ENCODE data around the gene ABCA2. TPM values are rescaled to one million over a fixed set of nuclear protein-coding genes. Genes with fewer than 3 reads are reported as not detected.

Gene ABCA2
- total RNA-seq, 1 donor from 2014 or later = 26.4 TPM

DNA sequence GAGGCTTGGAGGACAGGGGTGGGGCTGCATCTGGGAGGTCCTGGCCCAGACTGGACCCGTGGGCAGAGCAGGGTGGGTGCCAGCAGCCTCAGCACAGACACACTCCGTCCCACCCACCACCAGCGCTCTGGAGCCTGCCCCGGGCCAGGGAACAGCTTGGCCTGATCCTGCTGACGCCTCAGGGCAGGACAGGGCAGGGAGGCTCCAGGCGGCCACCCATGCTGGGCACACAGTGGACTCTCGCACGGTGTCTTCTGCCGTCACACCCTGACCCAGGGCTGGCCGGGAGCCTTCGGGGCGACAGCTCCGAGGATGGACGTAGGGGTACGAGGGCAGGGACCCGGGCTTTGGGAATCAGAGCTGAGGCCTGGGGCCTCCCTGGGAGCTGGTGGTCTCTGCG lies 58.9 kb downstream of the ABCA2 start:
- Mint-ChIP-seq H3K27ac (no peak overlapping the region), H3K36me3 (ENCODE audit: insufficient read depth) (no peaks in the 10 kb centered on the region), H3K4me1 (ENCODE audit: low read depth) (peaks cover 3% of the 10 kb centered on the region), H3K27me3 (peaks cover 12% of the 10 kb centered on the region), H3K9me3 (ENCODE audit: low read depth) (no peaks in the 10 kb centered on the region), H3K4me3 (ENCODE audit: low read depth) (no peak overlapping the region)
- DNase-seq (ENCODE audit: low spot score, unreplicated experiment) = no peak
- TF ChIP-seq, protein P1, sequence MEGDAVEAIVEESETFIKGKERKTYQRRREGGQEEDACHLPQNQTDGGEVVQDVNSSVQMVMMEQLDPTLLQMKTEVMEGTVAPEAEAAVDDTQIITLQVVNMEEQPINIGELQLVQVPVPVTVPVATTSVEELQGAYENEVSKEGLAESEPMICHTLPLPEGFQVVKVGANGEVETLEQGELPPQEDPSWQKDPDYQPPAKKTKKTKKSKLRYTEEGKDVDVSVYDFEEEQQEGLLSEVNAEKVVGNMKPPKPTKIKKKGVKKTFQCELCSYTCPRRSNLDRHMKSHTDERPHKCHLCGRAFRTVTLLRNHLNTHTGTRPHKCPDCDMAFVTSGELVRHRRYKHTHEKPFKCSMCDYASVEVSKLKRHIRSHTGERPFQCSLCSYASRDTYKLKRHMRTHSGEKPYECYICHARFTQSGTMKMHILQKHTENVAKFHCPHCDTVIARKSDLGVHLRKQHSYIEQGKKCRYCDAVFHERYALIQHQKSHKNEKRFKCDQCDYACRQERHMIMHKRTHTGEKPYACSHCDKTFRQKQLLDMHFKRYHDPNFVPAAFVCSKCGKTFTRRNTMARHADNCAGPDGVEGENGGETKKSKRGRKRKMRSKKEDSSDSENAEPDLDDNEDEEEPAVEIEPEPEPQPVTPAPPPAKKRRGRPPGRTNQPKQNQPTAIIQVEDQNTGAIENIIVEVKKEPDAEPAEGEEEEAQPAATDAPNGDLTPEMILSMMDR (IDR thresholded peaks at IDR 0.05; ENCODE audit: unreplicated experiment) = no peak

DNA sequence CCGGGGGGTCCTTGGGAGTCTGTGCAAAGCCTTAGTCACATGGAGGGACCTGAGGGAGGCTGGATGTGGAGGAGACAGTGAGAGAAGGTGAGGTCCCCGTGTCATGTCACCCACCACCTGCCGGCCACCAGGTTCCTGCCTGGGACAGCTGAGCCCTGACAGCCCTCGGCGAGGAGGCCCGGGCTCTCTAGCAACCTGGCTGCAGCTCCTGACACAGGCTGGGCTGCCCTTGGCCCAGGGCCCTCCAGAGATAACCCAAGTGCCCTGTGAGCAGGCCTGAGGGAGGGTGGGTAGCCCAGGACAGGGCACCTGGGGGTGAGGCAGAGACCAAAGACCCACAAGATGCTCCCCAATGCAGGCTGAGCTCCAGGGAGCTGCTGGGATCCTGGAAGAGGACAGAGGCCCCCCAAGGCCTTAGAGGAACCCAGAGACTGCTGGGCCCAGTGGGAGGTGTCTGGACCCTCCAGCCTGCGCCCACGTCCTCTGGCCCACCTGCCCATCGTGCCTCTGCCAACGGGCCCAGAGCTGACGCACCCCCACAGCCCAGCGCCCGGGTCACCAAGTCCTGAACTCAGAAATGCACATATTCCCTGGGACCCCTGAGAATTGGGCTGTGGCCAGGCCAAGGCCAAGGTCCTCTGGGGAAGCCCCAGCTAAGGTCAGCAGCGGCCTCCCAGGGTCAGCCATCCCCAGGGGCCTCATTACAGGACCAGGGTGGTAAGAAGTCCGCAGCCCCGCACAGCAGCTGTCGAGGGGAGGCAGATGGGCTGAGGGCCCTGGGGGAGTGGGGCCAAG lies 59.5 kb downstream of the ABCA2 start:
- Mint-ChIP-seq H3K27me3 (peaks cover 12% of the 10 kb centered on the region), H3K4me3 (ENCODE audit: low read depth) (no peak overlapping the region), H3K36me3 (ENCODE audit: insufficient read depth) (no peaks in the 10 kb centered on the region), H3K4me1 (ENCODE audit: low read depth) (peaks cover 3% of the 10 kb centered on the region), H3K9me3 (ENCODE audit: low read depth) (no peaks in the 10 kb centered on the region), H3K27ac (no peak overlapping the region)
- no peak for DNase-seq (ENCODE audit: low spot score, unreplicated experiment)
- TF ChIP-seq, protein P1 (IDR thresholded peaks at IDR 0.05; ENCODE audit: unreplicated experiment) = no peak

DNA sequence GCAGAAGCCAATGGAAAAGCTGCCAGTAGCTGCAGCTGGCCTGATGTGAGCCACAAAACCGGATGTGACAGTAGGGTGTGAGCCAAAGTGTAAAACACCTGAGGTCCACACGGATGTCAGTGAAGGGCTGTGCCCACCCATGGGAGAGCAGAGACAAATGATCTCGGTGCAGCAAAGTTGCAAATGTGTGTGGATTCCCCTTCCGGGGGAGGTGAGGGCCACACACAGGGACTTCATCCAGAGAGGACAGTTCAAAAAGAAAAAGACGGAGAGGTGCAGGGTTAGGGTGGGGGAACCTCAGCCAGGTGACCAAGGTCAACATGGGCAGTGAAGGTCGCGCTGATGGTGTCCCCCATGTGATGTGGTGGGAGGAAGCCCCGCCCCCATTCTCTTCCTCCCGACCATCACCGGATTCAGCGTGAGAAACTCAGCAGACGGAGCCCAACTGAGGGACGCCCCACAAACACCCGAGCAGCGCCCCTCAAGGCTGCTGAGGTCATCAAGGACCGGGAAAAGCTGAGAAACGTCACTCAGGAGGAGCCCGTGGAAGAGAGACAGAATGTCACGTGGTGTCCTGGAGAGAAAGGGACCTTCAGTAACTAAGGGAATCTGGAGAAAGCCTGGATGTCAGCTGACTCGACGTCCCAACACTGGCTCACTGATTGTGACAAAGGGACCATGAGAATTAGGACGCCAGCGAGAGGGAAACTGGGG lies 62.1 kb downstream of the ABCA2 start:
- no peak overlapping the region for H3K4me3 Mint-ChIP-seq (ENCODE audit: low read depth)
- no peaks in the 10 kb centered on the region for H3K9me3 Mint-ChIP-seq (ENCODE audit: low read depth)
- DNase-seq (ENCODE audit: low spot score, unreplicated experiment) = no peak
- H3K36me3 Mint-ChIP-seq (ENCODE audit: insufficient read depth) = no peaks in the 10 kb centered on the region
- peaks cover 12% of the 10 kb centered on the region for H3K27me3 Mint-ChIP-seq
- TF ChIP-seq, protein P1 (IDR thresholded peaks at IDR 0.05; ENCODE audit: unreplicated experiment) = no peak
- H3K4me1 Mint-ChIP-seq (ENCODE audit: low read depth) = peaks cover 3% of the 10 kb centered on the region
- no peak overlapping the region for H3K27ac Mint-ChIP-seq

DNA sequence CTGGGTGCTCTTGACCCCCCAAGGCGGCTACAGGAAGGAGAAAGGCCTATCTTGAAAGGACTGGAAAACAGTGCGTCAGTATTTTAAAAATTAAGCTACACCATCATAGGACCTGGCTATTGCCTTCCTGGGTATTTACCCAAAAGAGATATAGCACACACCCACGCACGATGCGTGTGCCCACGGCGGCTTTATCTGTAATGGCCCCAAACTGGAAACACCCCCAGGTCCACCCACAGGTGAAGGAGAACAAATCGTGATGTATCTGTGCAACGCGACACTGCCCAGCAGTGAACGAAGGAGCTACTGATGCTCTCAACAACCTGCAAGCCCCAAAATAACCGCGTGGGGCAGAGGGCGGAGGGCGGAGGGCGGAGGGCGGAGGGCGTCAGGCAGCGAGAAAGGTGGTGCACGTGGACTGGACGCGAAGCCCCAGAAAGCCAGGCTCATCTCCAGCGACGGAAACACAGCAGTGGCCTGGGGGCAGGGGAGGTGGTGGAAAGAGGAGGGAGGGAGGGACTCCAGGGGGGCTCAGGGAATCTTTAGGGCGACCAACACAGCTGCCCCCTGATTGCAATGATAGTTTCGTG lies 63.1 kb downstream of the ABCA2 start:
- no peak overlapping the region for H3K27ac Mint-ChIP-seq

More for the DNA sequence above, 63.1 kb downstream of the ABCA2 start:
- Mint-ChIP-seq H3K36me3 (ENCODE audit: insufficient read depth) (no peaks in the 10 kb centered on the region), H3K9me3 (ENCODE audit: low read depth) (no peaks in the 10 kb centered on the region), H3K27me3 (peaks cover 12% of the 10 kb centered on the region), H3K4me1 (ENCODE audit: low read depth) (peaks cover 3% of the 10 kb centered on the region), H3K4me3 (ENCODE audit: low read depth) (no peak overlapping the region)
- TF ChIP-seq, protein P1 (IDR thresholded peaks at IDR 0.05; ENCODE audit: unreplicated experiment) = no peak
- DNase-seq (ENCODE audit: low spot score, unreplicated experiment) = no peak
